Esophagus (tissue), 2 donors: ENCODE results near the gene ADGRB3. TPM values are rescaled to one million over a fixed set of nuclear protein-coding genes. Genes with fewer than 3 reads are reported as not detected.
"Not testable (repeated sequence)": the region's sequence is repeated elsewhere in the genome, so short reads cannot be mapped to it uniquely, and the experiment has no call there.

Experiments
- H3K27ac ChIP-seq, 2 donors: one replicate each; pipeline ENCODE4 v1.5.1; 2013; ENCODE audit warnings: low read depth in 2 of 2, mild to moderate bottlenecking in 2 of 2, inconsistent platforms in 1 of 2, low read length in 1 of 2, moderate library complexity in 1 of 2
- H3K27me3 ChIP-seq, 2 donors: one replicate each; pipeline ENCODE4 v1.6.1; 2013; ENCODE audit warnings: low read length in 2 of 2, control low read depth in 1 of 2, mild to moderate bottlenecking in 1 of 2; ENCODE audit not compliant: insufficient read depth in 2 of 2, control insufficient read depth in 1 of 2
- H3K36me3 ChIP-seq, 2 donors: one replicate each; pipeline ENCODE4 v1.6.1; 2013; ENCODE audit warnings: low read length in 1 of 2; ENCODE audit not compliant: control insufficient read depth in 2 of 2, insufficient read depth in 2 of 2
- H3K4me1 ChIP-seq, 2 donors: one replicate each; pipeline ENCODE4 v1.6.1; 2013; ENCODE audit warnings: low read length in 1 of 2; ENCODE audit not compliant: control insufficient read depth in 2 of 2, insufficient read depth in 2 of 2
- H3K4me3 ChIP-seq, 2 donors: one replicate each; pipeline ENCODE4 v1.5.1; 2013; ENCODE audit warnings: low read length in 2 of 2, mild to moderate bottlenecking in 2 of 2, low read depth in 1 of 2, moderate library complexity in 1 of 2
- H3K9me3 ChIP-seq, 2 donors: one replicate each; pipeline ENCODE4 v1.6.1; 2013; ENCODE audit warnings: mild to moderate bottlenecking in 2 of 2, low read depth in 1 of 2, low read length in 1 of 2, moderate library complexity in 1 of 2; ENCODE audit not compliant: control insufficient read depth in 2 of 2, insufficient read depth in 1 of 2
- WGBS, 2 donors: extraction: QIAGEN DNeasy Blood & Tissue Kit; methylation state at CpG; one replicate each; pipeline ENCODE4 v1.1.7; 2013; 5-methylcytosine and 5-hydroxymethylcytosine counted together
- polyA plus RNA-seq, 2 donors: library from polyadenylated mRNA; stranded (reverse); fragments of 200-250 nt; gene quantifications; one replicate each; pipeline ENCODE4 v1.2.3, GENCODE V29; 2013
- donor health status: healthy with polysubstance abuse.
- donor health status: Bipolar disorder and iron deficiency.

The ADGRB3 gene
- polyA plus RNA-seq, 2 donors: 0.08 to 0.14 TPM

- Histone ChIP-seq H3K4me3 (no peak overlapping the region), H3K27ac (no peak overlapping the region), H3K27me3 (no peaks in the 10 kb centered on the region), H3K9me3 (no peaks in the 10 kb centered on the region), H3K4me1 (no peaks in the 10 kb centered on the region), H3K36me3 (no peaks in the 10 kb centered on the region)
- whole genome bisulfite sequencing, 2 donors: 31 to 45% methylated on average over 2 of the region's 2 CpGs
Measured at GRCh38 chr6:68654134-68654533, 19.1 kb downstream of the ADGRB3 start.

GRCh38 chr6:68655028-68655427 is 19.9 kb downstream of the ADGRB3 start:
- no peak overlapping the region for H3K27ac ChIP-seq
- no peaks in the 10 kb centered on the region for H3K27me3 ChIP-seq
- no peaks in the 10 kb centered on the region for H3K4me1 ChIP-seq
- no peaks in the 10 kb centered on the region for H3K9me3 ChIP-seq
- H3K36me3 ChIP-seq: no peaks in the 10 kb centered on the region
- no peak overlapping the region for H3K4me3 ChIP-seq
- 34 to 45% methylated on average over 1 of the region's 1 CpG for WGBS, 2 donors

- H3K4me1 ChIP-seq: no peaks in the 10 kb centered on the region
- H3K9me3 ChIP-seq: no peaks in the 10 kb centered on the region
- no peaks in the 10 kb centered on the region for H3K27me3 ChIP-seq
- no peak overlapping the region for H3K4me3 ChIP-seq
- H3K27ac ChIP-seq: no peak overlapping the region
- WGBS, 2 donors: 68 to 73% methylated on average over 3 of the region's 3 CpGs
- H3K36me3 ChIP-seq: no peaks in the 10 kb centered on the region
Measured at GRCh38 chr6:68657374-68658139, 22.5 kb downstream of the ADGRB3 start.

DNA sequence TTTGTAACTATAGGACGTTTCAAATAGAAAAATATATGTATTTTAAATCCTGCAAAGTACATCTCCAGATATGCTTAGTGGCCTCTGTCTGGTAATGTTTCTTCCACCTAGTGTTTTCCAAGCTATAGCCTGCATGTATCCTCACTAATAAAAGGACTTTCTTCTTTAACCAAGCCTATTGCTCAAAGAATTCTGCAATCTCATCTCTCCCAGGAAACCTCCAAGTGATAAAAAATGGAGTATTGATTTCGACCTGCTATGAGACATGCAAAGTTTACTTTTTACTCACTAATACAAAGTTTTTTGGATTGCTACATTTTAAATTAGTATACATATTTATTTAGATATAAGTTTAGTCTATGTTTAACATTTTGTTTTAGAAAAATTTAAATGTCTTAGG is 23.3 kb downstream of the ADGRB3 start:
- no peaks in the 10 kb centered on the region for H3K4me1 ChIP-seq
- H3K36me3 ChIP-seq: no peaks in the 10 kb centered on the region
- WGBS, 2 donors: 44 to 56% methylated on average over 2 of the region's 2 CpGs
- H3K9me3 ChIP-seq: no peaks in the 10 kb centered on the region
- no peak overlapping the region for H3K27ac ChIP-seq
- no peaks in the 10 kb centered on the region for H3K27me3 ChIP-seq
- no peak overlapping the region for H3K4me3 ChIP-seq

DNA sequence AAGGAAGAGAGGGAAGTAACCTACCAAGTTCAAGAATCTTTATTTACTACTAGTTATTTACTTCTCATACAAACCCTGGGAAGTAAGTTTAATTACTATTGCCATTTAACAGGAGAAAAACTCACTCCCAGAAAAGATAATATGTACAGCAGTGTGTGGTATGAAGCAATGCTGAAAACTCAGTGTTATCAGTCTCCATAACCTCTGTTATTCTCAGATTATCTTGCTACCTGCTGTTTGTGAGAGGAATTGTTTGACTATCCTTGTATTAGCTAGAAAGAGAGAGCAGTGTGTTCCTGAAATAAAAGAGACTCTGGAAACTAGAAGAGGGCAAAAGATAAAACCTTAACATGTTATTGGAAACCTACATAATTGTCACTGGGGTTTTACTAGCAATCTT is 38.2 kb downstream of the ADGRB3 start:
- Histone ChIP-seq H3K36me3 (no peaks in the 10 kb centered on the region), H3K4me3 (no peak overlapping the region), H3K27ac (no peak overlapping the region), H3K27me3 (no peaks in the 10 kb centered on the region), H3K4me1 (no peaks in the 10 kb centered on the region), H3K9me3 (no peaks in the 10 kb centered on the region)

GRCh38 chr6:68675548-68675947 is 40.5 kb downstream of the ADGRB3 start:
- no peak overlapping the region for H3K27ac ChIP-seq
- no peaks in the 10 kb centered on the region for H3K36me3 ChIP-seq
- H3K4me3 ChIP-seq: no peak overlapping the region
- WGBS, 2 donors: 80 to 84% methylated on average over 4 of the region's 4 CpGs
- no peaks in the 10 kb centered on the region for H3K27me3 ChIP-seq
- H3K9me3 ChIP-seq: no peaks in the 10 kb centered on the region
- no peaks in the 10 kb centered on the region for H3K4me1 ChIP-seq

DNA sequence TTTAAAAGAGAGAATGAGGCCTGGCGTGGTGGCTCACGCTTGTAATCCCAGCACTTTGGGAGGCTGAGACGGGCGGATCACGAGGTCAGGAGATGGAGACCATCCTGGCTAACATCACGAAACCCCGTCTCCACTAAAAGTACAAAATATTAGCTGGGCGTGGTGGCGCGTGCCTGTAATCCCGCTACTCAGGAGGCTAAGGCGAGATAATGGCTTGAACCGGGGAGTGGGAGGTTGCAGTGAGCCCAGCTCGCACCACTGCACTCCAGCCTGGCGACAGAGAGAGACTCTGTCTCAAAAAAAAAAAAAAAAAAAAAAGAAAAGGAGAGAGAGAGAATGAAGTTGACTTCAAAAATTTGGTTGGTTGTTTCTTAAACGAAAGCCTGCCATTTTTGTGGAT is 41.0 kb downstream of the ADGRB3 start:
- 89 to 93% methylated on average over 16 of the region's 16 CpGs for WGBS, 2 donors
- not testable (repeated sequence) for H3K27ac ChIP-seq, H3K4me3 ChIP-seq

GRCh38 chr6:68677058-68677457 is 42.0 kb downstream of the ADGRB3 start:
- WGBS, 2 donors: 52 to 57% methylated on average over 3 of the region's 3 CpGs
- Histone ChIP-seq H3K4me1 (no peaks in the 10 kb centered on the region), H3K4me3 (no peak overlapping the region), H3K36me3 (no peaks in the 10 kb centered on the region), H3K27ac (no peak overlapping the region), H3K9me3 (no peaks in the 10 kb centered on the region), H3K27me3 (no peaks in the 10 kb centered on the region)

More for the DNA sequence above, 41.0 kb downstream of the ADGRB3 start:
- H3K27me3 ChIP-seq, H3K4me1 ChIP-seq, H3K9me3 ChIP-seq, H3K36me3 ChIP-seq: not testable (repeated sequence)

- 60 to 65% methylated on average over 2 of the region's 2 CpGs for WGBS, 2 donors
- no peaks in the 10 kb centered on the region for H3K27me3 ChIP-seq
Measured at GRCh38 chr6:68679399-68679798, 44.3 kb downstream of the ADGRB3 start.

DNA sequence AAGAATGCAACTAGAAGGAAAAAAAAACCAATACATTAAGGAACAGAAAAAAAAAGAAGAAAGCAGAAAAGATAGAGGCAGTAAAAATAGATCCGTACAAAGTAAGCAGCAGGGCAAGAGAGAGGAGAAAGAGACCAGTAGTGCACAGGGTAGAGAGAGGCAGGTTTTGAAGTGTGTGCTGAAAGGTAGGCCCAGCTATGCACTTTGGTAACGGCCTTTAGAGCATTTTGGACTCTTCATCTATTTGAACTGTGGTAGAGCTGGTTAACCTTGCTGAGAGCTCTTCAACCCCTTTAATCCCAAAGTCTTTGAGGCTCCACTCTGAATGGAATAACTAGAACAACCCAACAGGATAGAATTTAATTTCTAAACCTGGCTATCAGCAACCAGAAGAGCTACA is 45.2 kb downstream of the ADGRB3 start:
- Histone ChIP-seq H3K36me3 (no peaks in the 10 kb centered on the region), H3K27ac (no peak overlapping the region), H3K4me1 (no peaks in the 10 kb centered on the region), H3K27me3 (no peaks in the 10 kb centered on the region), H3K4me3 (no peak overlapping the region), H3K9me3 (no peaks in the 10 kb centered on the region)
- WGBS, 2 donors: 71 to 81% methylated on average over 2 of the region's 2 CpGs

More at GRCh38 chr6:68679399-68679798, 44.3 kb downstream of the ADGRB3 start:
- H3K36me3 ChIP-seq: no peaks in the 10 kb centered on the region
- H3K4me1 ChIP-seq: no peaks in the 10 kb centered on the region
- no peaks in the 10 kb centered on the region for H3K9me3 ChIP-seq
- no peak overlapping the region for H3K4me3 ChIP-seq
- H3K27ac ChIP-seq: no peak overlapping the region
